Measurements from ENCODE around the gene LIN28B. TPM values are rescaled to one million over a fixed set of nuclear protein-coding genes. Genes with fewer than 3 reads are reported as not detected.

LIN28B gene
- total RNA-seq, 1 donor from 2014 or later: not detected

GRCh38 chr6:104929353-104929752, 27.6 kb upstream of the LIN28B start:
- TF ChIP-seq, protein P1, sequence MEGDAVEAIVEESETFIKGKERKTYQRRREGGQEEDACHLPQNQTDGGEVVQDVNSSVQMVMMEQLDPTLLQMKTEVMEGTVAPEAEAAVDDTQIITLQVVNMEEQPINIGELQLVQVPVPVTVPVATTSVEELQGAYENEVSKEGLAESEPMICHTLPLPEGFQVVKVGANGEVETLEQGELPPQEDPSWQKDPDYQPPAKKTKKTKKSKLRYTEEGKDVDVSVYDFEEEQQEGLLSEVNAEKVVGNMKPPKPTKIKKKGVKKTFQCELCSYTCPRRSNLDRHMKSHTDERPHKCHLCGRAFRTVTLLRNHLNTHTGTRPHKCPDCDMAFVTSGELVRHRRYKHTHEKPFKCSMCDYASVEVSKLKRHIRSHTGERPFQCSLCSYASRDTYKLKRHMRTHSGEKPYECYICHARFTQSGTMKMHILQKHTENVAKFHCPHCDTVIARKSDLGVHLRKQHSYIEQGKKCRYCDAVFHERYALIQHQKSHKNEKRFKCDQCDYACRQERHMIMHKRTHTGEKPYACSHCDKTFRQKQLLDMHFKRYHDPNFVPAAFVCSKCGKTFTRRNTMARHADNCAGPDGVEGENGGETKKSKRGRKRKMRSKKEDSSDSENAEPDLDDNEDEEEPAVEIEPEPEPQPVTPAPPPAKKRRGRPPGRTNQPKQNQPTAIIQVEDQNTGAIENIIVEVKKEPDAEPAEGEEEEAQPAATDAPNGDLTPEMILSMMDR (IDR thresholded peaks at IDR 0.05): no peak
- peaks cover 11% of the 10 kb centered on the region for H3K27me3 Mint-ChIP-seq (ENCODE audit: low read depth)
- no peaks in the 10 kb centered on the region for H3K36me3 Mint-ChIP-seq (ENCODE audit: low read depth)
- no peak overlapping the region for H3K4me3 Mint-ChIP-seq (ENCODE audit: unreplicated experiment)
- no peaks in the 10 kb centered on the region for H3K9me3 Mint-ChIP-seq (ENCODE audit: low read depth)
- H3K4me1 Mint-ChIP-seq (ENCODE audit: low read depth): no peaks in the 10 kb centered on the region
- DNase-seq (ENCODE audit: low spot score): no peak
- no peak overlapping the region for H3K27ac Mint-ChIP-seq (ENCODE audit: unreplicated experiment)

GRCh38 chr6:104930939-104931338, 26.0 kb upstream of the LIN28B start:
- TF ChIP-seq, protein P1 (IDR thresholded peaks at IDR 0.05): no peak
- Mint-ChIP-seq H3K4me3 (ENCODE audit: unreplicated experiment) (no peak overlapping the region), H3K27me3 (ENCODE audit: low read depth) (peaks cover 15% of the 10 kb centered on the region), H3K36me3 (ENCODE audit: low read depth) (no peaks in the 10 kb centered on the region), H3K4me1 (ENCODE audit: low read depth) (no peaks in the 10 kb centered on the region), H3K9me3 (ENCODE audit: low read depth) (no peaks in the 10 kb centered on the region), H3K27ac (ENCODE audit: unreplicated experiment) (no peak overlapping the region)
- DNase-seq (ENCODE audit: low spot score): no peak

DNA sequence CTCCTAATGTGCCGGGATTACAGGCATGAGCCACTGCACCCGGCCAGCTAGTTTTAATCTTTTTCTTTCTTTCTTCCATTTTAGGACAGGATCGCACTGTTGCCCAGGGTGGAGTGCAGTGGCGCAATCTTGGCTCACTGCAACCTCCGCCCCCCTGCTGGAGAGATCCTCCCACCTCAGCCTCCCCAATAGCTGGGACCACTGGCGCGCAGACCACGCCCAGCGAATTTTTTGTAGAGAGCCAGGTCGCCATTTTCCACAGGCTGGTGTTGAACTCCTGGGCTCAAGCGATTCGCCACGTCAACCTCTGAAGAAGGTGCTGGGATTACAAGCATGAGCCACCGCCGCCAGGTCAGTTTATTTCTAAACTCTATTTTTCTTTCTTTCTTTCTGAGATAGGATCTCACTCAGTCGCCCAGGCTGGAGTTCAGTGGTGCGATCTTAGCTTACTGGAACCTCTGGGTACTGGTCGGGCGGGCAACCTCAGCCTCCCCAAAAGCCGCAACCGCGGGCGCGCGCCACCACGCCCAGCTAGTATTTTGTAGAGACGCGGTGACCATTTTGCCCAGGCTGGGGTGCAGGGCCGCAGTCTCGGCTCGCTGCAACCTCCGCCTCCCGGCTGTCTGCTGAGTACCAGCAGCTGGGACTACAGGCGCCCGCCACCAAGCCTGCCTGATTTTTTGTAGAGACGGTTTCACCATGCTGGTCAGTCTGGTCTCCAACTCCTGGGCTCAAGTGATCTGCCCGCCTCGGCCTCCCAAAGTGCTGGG, 20.0 kb upstream of the LIN28B start:
- no peak overlapping the region for H3K27ac Mint-ChIP-seq (ENCODE audit: unreplicated experiment)

GRCh38 chr6:104940238-104940892, 16.5 kb upstream of the LIN28B start:
- peaks cover 25% of the 10 kb centered on the region for H3K27me3 Mint-ChIP-seq (ENCODE audit: low read depth)
- H3K4me3 Mint-ChIP-seq (ENCODE audit: unreplicated experiment): peak overlapping the region; percentile 75
- H3K27ac Mint-ChIP-seq (ENCODE audit: unreplicated experiment): peak overlapping the region; percentile 59
- no peaks in the 10 kb centered on the region for H3K9me3 Mint-ChIP-seq (ENCODE audit: low read depth)
- no peaks in the 10 kb centered on the region for H3K36me3 Mint-ChIP-seq (ENCODE audit: low read depth)
- H3K4me1 Mint-ChIP-seq (ENCODE audit: low read depth): peaks cover 6% of the 10 kb centered on the region
- no peak for DNase-seq (ENCODE audit: low spot score)
- TF ChIP-seq, protein P1 (IDR thresholded peaks at IDR 0.05): no peak

More for the DNA sequence above, 20.0 kb upstream of the LIN28B start:
- Mint-ChIP-seq H3K9me3 (ENCODE audit: low read depth) (no peaks in the 10 kb centered on the region), H3K27me3 (ENCODE audit: low read depth) (peaks cover 25% of the 10 kb centered on the region), H3K4me1 (ENCODE audit: low read depth) (peaks cover 6% of the 10 kb centered on the region), H3K36me3 (ENCODE audit: low read depth) (no peaks in the 10 kb centered on the region), H3K4me3 (ENCODE audit: unreplicated experiment) (no peak overlapping the region)
- TF ChIP-seq, protein P1 (IDR thresholded peaks at IDR 0.05): no peak
- DNase-seq (ENCODE audit: low spot score): no peak

DNA sequence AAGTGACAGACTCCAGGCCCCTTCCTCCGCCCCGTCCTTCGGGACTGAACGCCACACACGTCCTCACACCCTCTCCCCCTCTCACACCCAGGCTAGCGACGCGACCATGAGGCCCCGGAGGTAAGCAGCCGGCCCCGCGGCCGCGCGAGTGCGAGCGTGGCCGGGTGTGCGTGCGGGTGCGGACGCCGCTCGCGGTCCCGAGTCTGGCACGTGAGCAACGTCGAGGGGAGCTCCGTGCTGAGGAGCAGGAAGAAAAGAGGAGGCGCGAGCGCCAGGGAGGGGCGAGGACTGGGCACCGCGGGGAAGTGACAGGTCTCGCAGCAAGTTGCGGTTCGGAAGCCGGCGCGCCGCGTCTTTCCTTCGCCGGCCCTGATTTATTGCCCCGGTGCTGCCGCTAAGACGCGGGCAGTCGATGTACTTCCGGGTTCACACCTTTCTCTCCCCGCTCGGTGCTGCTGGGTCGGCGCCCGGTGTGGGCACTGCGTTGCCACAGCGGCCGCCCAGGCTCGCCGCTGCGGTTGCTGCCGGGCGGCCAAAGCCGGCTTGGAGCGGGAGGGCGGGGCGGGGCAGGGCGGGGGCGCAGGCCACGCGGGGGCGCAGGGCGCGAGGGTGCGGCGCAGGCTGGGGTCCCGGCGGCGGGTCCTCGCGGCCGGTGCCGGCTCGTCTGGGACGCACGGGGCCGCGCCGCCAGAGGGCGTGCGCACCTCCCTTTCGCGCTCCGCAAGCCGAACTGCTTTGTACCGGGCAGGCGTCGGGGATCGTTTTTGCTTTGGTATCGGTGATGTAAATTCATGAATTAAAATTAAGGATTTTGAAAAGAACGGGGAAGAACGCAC, 15.8 kb upstream of the LIN28B start:
- H3K27ac Mint-ChIP-seq (ENCODE audit: unreplicated experiment): peak overlapping the region; percentile 59
- H3K9me3 Mint-ChIP-seq (ENCODE audit: low read depth): no peaks in the 10 kb centered on the region
- no peaks in the 10 kb centered on the region for H3K36me3 Mint-ChIP-seq (ENCODE audit: low read depth)
- peak overlapping the region; percentile 76 for H3K4me3 Mint-ChIP-seq (ENCODE audit: unreplicated experiment)
- H3K27me3 Mint-ChIP-seq (ENCODE audit: low read depth): peaks cover 24% of the 10 kb centered on the region
- TF ChIP-seq, protein P1 (IDR thresholded peaks at IDR 0.05): peak; percentile 81
- H3K4me1 Mint-ChIP-seq (ENCODE audit: low read depth): peaks cover 6% of the 10 kb centered on the region
- DNase-seq (ENCODE audit: low spot score): peak; percentile 84

All from chondrocyte (in vitro differentiated cells).